ENCODE measurements around the gene STK33. TPM values are rescaled to one million over a fixed set of nuclear protein-coding genes. Genes with fewer than 3 reads are reported as not detected.
"Not testable (repeated sequence)": the region's sequence is repeated elsewhere in the genome, so short reads cannot be mapped to it uniquely, and the experiment has no call there.

STK33 gene
- total and polyA plus RNA-seq, 2 of the 13 experiments (the other 11 are each of a cell fraction or from before 2014, with no cell fraction given): 2.7 to 12.6 TPM

GRCh38 chr11:8477151-8477550 lies 116.9 kb downstream of the STK33 start:
- H3K27ac ChIP-seq (ENCODE audit: extremely low read length, insufficient read depth, low read length): no peak overlapping the region
- intact Hi-C loops (cut with micrococcal nuclease; ENCODE audit: unreplicated experiment): no loop called here
- no peak for DNase-seq (ENCODE audit: low spot score)
- in situ Hi-C loops (cut with HindIII; ENCODE audit: extremely low pct_ligation_motif_present, low pct_unique_long_range_greater_than_20kb): no loop called here
- no peak overlapping the region for H3K4me3 ChIP-seq (replicated peaks in 1 of 3; ENCODE audit: insufficient read depth in 1 of 3, low read depth in 2 of 3, low read length in 3 of 3)
- CTCF ChIA-PET (ENCODE audit: low intra/inter-chr PET ratio, low total read pairs): no interaction called here
- H3K9ac ChIP-seq (ENCODE audit: insufficient read depth, low read depth, low read length): no peak overlapping the region
- no peaks in the 10 kb centered on the region for H3K4me1 ChIP-seq (ENCODE audit: insufficient read depth, low read length)
- H3K9me3 ChIP-seq (ENCODE audit: low read length): no peaks in the 10 kb centered on the region
- ATAC-seq: no peak
- H2AFZ ChIP-seq (ENCODE audit: low read length): no peak overlapping the region
- FAIRE-seq: no peak
- no peak for TF ChIP-seq ZSCAN31 (CRISPR knock-in tag; IDR thresholded peaks at IDR 0.05; ENCODE audit: low read depth)
- TF ChIP-seq HDAC6 (IDR thresholded peaks at IDR 0.05; ENCODE audit: low read depth, low read length): no peak
- TF ChIP-seq BORCS8-MEF2B (CRISPR knock-in tag; IDR thresholded peaks at IDR 0.05): no peak
- no peak for TF ChIP-seq RAD51 (IDR thresholded peaks at IDR 0.05; ENCODE audit: borderline replicate concordance)
- TF ChIP-seq ZUFSP (CRISPR knock-in tag; IDR thresholded peaks at IDR 0.05; ENCODE audit: borderline replicate concordance): no peak
- no peak for TF ChIP-seq PLRG1 (conservative IDR thresholded peaks at IDR 0.05)
- TF ChIP-seq ZNF639 (CRISPR knock-in tag; conservative IDR thresholded peaks at IDR 0.05): no peak
- no peak for TF ChIP-seq XRCC5 (optimal IDR thresholded peaks at IDR 0.05; ENCODE audit: low read length)
- no peak for TF ChIP-seq NFRKB (IDR thresholded peaks at IDR 0.05)
- TF ChIP-seq ZBTB4 (CRISPR knock-in tag; IDR thresholded peaks at IDR 0.05; ENCODE audit: borderline replicate concordance): no peak
- H3K27me3 ChIP-seq (ENCODE audit: control insufficient read depth in 1 of 2, insufficient read depth in 2 of 2, low read length in 2 of 2): no peaks in the 10 kb centered on the region
- no peaks in the 10 kb centered on the region for H4K20me1 ChIP-seq (ENCODE audit: insufficient read depth, low read length)
- no peaks in the 10 kb centered on the region for H3K79me2 ChIP-seq (ENCODE audit: insufficient read depth, low read length)
- POLR2A ChIA-PET: no interaction called here
- no TSS peak for BruUV-seq (replicated peaks)
- H3K36me3 ChIP-seq (replicated peaks in 1 of 2; ENCODE audit: control insufficient read depth in 1 of 2, insufficient read depth in 2 of 2, low read length in 2 of 2): no peaks in the 10 kb centered on the region
- 92% methylated on average over 2 of the region's 2 CpGs for WGBS (ENCODE audit: low lambda C conversion rate)
- H3K4me2 ChIP-seq (ENCODE audit: low read depth, low read length): no peak overlapping the region

- H3K36me3 ChIP-seq (replicated peaks in 1 of 2; ENCODE audit: control insufficient read depth in 1 of 2, insufficient read depth in 2 of 2, low read length in 2 of 2); H3K9ac ChIP-seq (ENCODE audit: insufficient read depth, low read depth, low read length); ATAC-seq; H3K27ac ChIP-seq (ENCODE audit: extremely low read length, insufficient read depth, low read length); POLR2A ChIA-PET; H3K4me2 ChIP-seq (ENCODE audit: low read depth, low read length); H3K27me3 ChIP-seq (ENCODE audit: control insufficient read depth in 1 of 2, insufficient read depth in 2 of 2, low read length in 2 of 2); H3K79me2 ChIP-seq (ENCODE audit: insufficient read depth, low read length); FAIRE-seq; DNase-seq (ENCODE audit: low spot score); H3K4me1 ChIP-seq (ENCODE audit: insufficient read depth, low read length); H3K4me3 ChIP-seq (replicated peaks in 1 of 3; ENCODE audit: insufficient read depth in 1 of 3, low read depth in 2 of 3, low read length in 3 of 3); in situ Hi-C loops (cut with HindIII; ENCODE audit: extremely low pct_ligation_motif_present, low pct_unique_long_range_greater_than_20kb); H2AFZ ChIP-seq (ENCODE audit: low read length); CTCF ChIA-PET (ENCODE audit: low intra/inter-chr PET ratio, low total read pairs); intact Hi-C loops (cut with micrococcal nuclease; ENCODE audit: unreplicated experiment); BruUV-seq (replicated peaks); H4K20me1 ChIP-seq (ENCODE audit: insufficient read depth, low read length): not testable (repeated sequence)
- H3K9me3 ChIP-seq (ENCODE audit: low read length): peaks cover 13% of the 10 kb centered on the region
- 53% methylated on average over 5 of the region's 5 CpGs for WGBS (ENCODE audit: low lambda C conversion rate)
Observed at GRCh38 chr11:8467806-8468205, 126.2 kb downstream of the STK33 start.
